Liver (tissue), 9 donors: Measurements from ENCODE around the gene CXCR6. TPM values are rescaled to one million over a fixed set of nuclear protein-coding genes. Genes with fewer than 3 reads are reported as not detected.

ENCODE experiments used
- DNase-seq: peaks from one replicate; pipeline ENCODE4 v3.0.0-alpha.2; 2017; ENCODE audit warnings: low spot score
- H3K27ac ChIP-seq, 2 donors: one replicate each; pipeline ENCODE4 v1.7.0; 2013; ENCODE audit warnings: inconsistent platforms in 2 of 2, low read length in 2 of 2, control low read depth in 1 of 2, low read depth in 1 of 2, mild to moderate bottlenecking in 1 of 2
- H3K27me3 ChIP-seq, 4 donors: one replicate each; pipeline versions ENCODE4 v1.6.1 to v1.7.0; 2013; ENCODE audit warnings: low read length in 3 of 4, inconsistent platforms in 1 of 4, mild to moderate bottlenecking in 1 of 4, moderate library complexity in 1 of 4; ENCODE audit not compliant: control insufficient read depth in 4 of 4, insufficient read depth in 4 of 4
- H3K36me3 ChIP-seq, 4 donors: one replicate each; pipeline versions ENCODE4 v1.6.1 to v1.7.0; 2013; ENCODE audit warnings: low read length in 3 of 4, mild to moderate bottlenecking in 3 of 4, low read depth in 1 of 4, moderate library complexity in 1 of 4; ENCODE audit not compliant: control insufficient read depth in 4 of 4, insufficient read depth in 3 of 4
- H3K4me1 ChIP-seq, 4 donors: one replicate each; pipeline versions ENCODE4 v1.6.1 to v1.7.0; 2013; ENCODE audit warnings: low read length in 3 of 4, mild to moderate bottlenecking in 3 of 4, moderate library complexity in 1 of 4; ENCODE audit not compliant: control insufficient read depth in 4 of 4, insufficient read depth in 4 of 4
- H3K4me3 ChIP-seq, 3 donors: one replicate each; pipeline versions ENCODE4 v1.6.1 to v1.7.0; 2013; ENCODE audit warnings: low read length in 3 of 3, control low read depth in 1 of 3, low read depth in 1 of 3, mild to moderate bottlenecking in 1 of 3
- H3K9ac ChIP-seq, 2 donors: one replicate each; pipeline ENCODE4 v1.7.0; 2013; ENCODE audit warnings: low read length in 2 of 2, mild to moderate bottlenecking in 2 of 2, moderate library complexity in 2 of 2, control low read depth in 1 of 2, low read depth in 1 of 2
- H3K9me3 ChIP-seq, 4 donors: one replicate each; pipeline versions ENCODE4 v1.6.1 to v1.7.0; 2013; ENCODE audit warnings: low read length in 3 of 4; ENCODE audit not compliant: control insufficient read depth in 4 of 4
- ATF3 ChIP-seq: IDR thresholded peaks from 2 replicates; pipeline ENCODE4 v1.6.1; 2016; ENCODE audit warnings: antibody characterized with exemption
- CTCF ChIP-seq: fragments of 150-350 bp; IDR thresholded peaks from 2 replicates; pipeline ENCODE4 v1.5.1; 2017; ENCODE audit warnings: improper control_type of control experiment, low read depth, low read length; ENCODE audit not compliant: missing input control
- EGR1 ChIP-seq, 2 donors: IDR thresholded peaks; 2 replicates each; pipeline ENCODE4 v1.6.1; 2016 to 2018; ENCODE audit warnings: antibody characterized with exemption in 2 of 2, low read depth in 2 of 2
- FOXA1 ChIP-seq: IDR thresholded peaks from 2 replicates; pipeline ENCODE4 v1.6.1; 2016; ENCODE audit warnings: antibody characterized with exemption
- FOXA2 ChIP-seq: IDR thresholded peaks from 2 replicates; pipeline ENCODE4 v1.6.1; 2016; ENCODE audit warnings: antibody characterized with exemption
- GABPA ChIP-seq, 2 donors: IDR thresholded peaks in 1 of 2; conservative IDR thresholded peaks in 1 of 2; 2 replicates each; pipeline ENCODE4 v1.6.1; 2016; ENCODE audit warnings: antibody characterized with exemption in 2 of 2, mild to moderate bottlenecking in 1 of 2, moderate library complexity in 1 of 2
- HNF4A ChIP-seq, 2 donors: conservative IDR thresholded peaks; 2 replicates each; pipeline ENCODE4 v1.6.1; 2016; ENCODE audit warnings: antibody characterized with exemption in 2 of 2, mild to moderate bottlenecking in 2 of 2
- HNF4G ChIP-seq: IDR thresholded peaks from 2 replicates; pipeline ENCODE4 v1.6.1; 2016; ENCODE audit warnings: antibody characterized with exemption
- JUND ChIP-seq, 2 donors: IDR thresholded peaks; 2 replicates each; pipeline ENCODE4 v1.6.1; 2016; ENCODE audit warnings: antibody characterized with exemption in 2 of 2
- MAX ChIP-seq: IDR thresholded peaks from 2 replicates; pipeline ENCODE4 v1.6.1; 2016; ENCODE audit warnings: antibody characterized with exemption
- NR2F2 ChIP-seq: IDR thresholded peaks from 2 replicates; pipeline ENCODE4 v1.6.1; 2016; ENCODE audit warnings: antibody characterized with exemption
- RAD21 ChIP-seq, 2 donors: IDR thresholded peaks; 2 replicates each; pipeline ENCODE4 v1.6.1; 2016; ENCODE audit warnings: antibody characterized with exemption in 2 of 2, mild to moderate bottlenecking in 2 of 2
- RXRA ChIP-seq, 2 donors: IDR thresholded peaks; 2 replicates each; pipeline ENCODE4 v1.6.1; 2017 to 2018; ENCODE audit warnings: antibody characterized with exemption in 2 of 2, mild to moderate bottlenecking in 1 of 2
- SP1 ChIP-seq: IDR thresholded peaks from 2 replicates; pipeline ENCODE4 v1.6.1; 2018; ENCODE audit warnings: antibody characterized with exemption, mild to moderate bottlenecking
- TAF1 ChIP-seq: conservative IDR thresholded peaks from 2 replicates; pipeline ENCODE4 v1.6.1; 2016; ENCODE audit warnings: antibody characterized with exemption, mild to moderate bottlenecking
- YY1 ChIP-seq: IDR thresholded peaks from 2 replicates; pipeline ENCODE4 v1.6.1; 2016; ENCODE audit warnings: antibody characterized with exemption, mild to moderate bottlenecking
- ZBTB33 ChIP-seq: IDR thresholded peaks from 2 replicates; pipeline ENCODE4 v1.6.1; 2016; ENCODE audit warnings: antibody characterized with exemption
- WGBS: extraction: QIAGEN DNeasy Blood & Tissue Kit; methylation state at CpG from one replicate; pipeline ENCODE4 v1.1.7; 2013; 5-methylcytosine and 5-hydroxymethylcytosine counted together
- polyA plus RNA-seq, 2 donors: library from polyadenylated mRNA; stranded (reverse) in 1 of 2; unstranded in 1 of 2; fragments of 200-250 nt in 1 of 2; fragments of >200 nt in 1 of 2; fragmentation: Nextera tagmentation in 1 of 2; extraction: Ambion mirVana in 1 of 2; gene quantifications; one replicate each; pipeline versions ENCODE4 v1.2.1 to v1.2.3, GENCODE V29; 2013 to 2015
- total RNA-seq, 2 donors: library from RNA; depleted of rRNA; stranded (reverse); fragments of >200 nt; gene quantifications; one replicate each; pipeline ENCODE4 v1.2.3, GENCODE V29; 2014
- TF ChIP-seq, protein P1 (sequence below): IDR thresholded peaks from 2 replicates; pipeline ENCODE4 v1.6.1; 2016; ENCODE audit warnings: antibody characterized with exemption, mild to moderate bottlenecking
- donor health status: healthy.
- donor health status: healthy.
- donor health status: healthy.
- donor health status: healthy.
- donor health status: healthy.

CXCR6 gene
- total and polyA plus RNA-seq, 4 donors: 0.60 to 2.9 (median 0.96) TPM

DNA sequence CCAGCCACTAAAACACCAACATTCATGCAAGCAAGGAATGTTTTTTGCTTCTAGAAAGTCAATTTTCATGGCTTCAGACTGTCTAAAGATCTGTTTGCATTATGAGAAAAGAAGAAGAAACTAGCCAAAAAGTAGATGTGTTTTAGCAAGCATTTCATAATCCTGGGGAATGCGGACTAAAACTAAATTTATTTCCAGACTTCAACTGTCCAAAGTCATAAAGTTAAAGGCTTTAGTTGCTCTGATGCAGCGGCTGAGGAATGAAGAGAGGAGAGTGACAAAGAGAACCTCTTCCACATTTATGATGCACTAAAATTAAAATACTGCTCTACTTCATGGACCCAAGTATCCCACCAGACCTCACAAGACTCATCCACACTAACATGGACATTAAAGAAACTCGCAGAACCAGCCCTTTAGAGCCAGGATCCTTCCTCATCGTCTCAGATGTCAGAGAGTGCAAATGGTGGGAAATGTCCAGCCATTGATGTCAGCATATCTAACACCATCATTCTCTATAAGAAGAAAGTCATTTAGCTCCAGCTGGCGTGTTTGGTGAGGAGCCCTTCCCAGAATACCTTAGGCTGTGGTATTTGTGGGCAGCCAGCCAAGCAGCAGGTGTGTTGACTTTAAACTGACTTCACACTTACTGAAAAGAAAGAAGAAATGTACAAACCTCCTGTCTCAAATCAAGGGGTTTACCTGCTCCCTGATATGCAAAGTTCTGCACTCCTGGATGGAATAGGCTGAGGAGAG lies 34.9 kb downstream of the CXCR6 start (continued):
- no peak for TF ChIP-seq CTCF
- TF ChIP-seq TAF1: no peak
- TF ChIP-seq HNF4A (conservative IDR thresholded peaks at IDR 0.05): no peak
- TF ChIP-seq RAD21 (IDR thresholded peaks at IDR 0.05): no peak
- TF ChIP-seq GABPA (IDR thresholded peaks at IDR 0.05 in 1 of 2, conservative IDR thresholded peaks at IDR 0.05 in 1 of 2): no peak
- TF ChIP-seq EGR1 (IDR thresholded peaks at IDR 0.05; ENCODE audit: low read depth in 2 of 2): no peak
- TF ChIP-seq MAX: no peak
- no peak for TF ChIP-seq JUND (IDR thresholded peaks at IDR 0.05)
- TF ChIP-seq HNF4G: no peak
- TF ChIP-seq FOXA2: no peak
- TF ChIP-seq RXRA (IDR thresholded peaks at IDR 0.05): no peak

DNA sequence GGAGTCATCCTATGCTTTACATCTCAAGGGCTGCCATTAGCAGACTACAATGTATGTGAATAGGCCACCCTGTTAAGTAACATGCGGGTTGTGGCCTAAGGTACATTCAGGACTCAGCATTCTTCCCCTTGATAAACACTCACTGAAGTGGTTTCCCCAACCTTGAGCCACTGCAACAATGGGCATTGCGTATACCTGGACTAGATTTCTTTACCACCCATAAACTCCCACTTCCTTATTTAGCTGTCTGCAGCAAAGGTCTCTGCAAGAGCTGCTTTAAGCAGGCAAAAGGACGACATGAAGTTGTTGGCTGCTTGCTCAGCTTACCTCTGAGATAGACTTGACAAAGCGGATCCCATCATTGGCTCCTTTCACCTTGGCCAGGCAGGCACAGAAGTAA lies 36.1 kb downstream of the CXCR6 start:
- no peaks in the 10 kb centered on the region for H3K9me3 ChIP-seq
- TF ChIP-seq FOXA2 (no peak), ZBTB33 (no peak), RAD21 (IDR thresholded peaks at IDR 0.05) (no peak), NR2F2 (no peak), TAF1 (no peak), HNF4G (no peak), GABPA (IDR thresholded peaks at IDR 0.05 in 1 of 2, conservative IDR thresholded peaks at IDR 0.05 in 1 of 2) (no peak), YY1 (no peak), MAX (no peak), CTCF (no peak), EGR1 (IDR thresholded peaks at IDR 0.05; ENCODE audit: low read depth in 2 of 2) (no peak), ATF3 (no peak), JUND (IDR thresholded peaks at IDR 0.05) (no peak), RXRA (IDR thresholded peaks at IDR 0.05) (no peak), FOXA1 (no peak), HNF4A (conservative IDR thresholded peaks at IDR 0.05) (no peak), SP1 (no peak)
- TF ChIP-seq, protein P1, sequence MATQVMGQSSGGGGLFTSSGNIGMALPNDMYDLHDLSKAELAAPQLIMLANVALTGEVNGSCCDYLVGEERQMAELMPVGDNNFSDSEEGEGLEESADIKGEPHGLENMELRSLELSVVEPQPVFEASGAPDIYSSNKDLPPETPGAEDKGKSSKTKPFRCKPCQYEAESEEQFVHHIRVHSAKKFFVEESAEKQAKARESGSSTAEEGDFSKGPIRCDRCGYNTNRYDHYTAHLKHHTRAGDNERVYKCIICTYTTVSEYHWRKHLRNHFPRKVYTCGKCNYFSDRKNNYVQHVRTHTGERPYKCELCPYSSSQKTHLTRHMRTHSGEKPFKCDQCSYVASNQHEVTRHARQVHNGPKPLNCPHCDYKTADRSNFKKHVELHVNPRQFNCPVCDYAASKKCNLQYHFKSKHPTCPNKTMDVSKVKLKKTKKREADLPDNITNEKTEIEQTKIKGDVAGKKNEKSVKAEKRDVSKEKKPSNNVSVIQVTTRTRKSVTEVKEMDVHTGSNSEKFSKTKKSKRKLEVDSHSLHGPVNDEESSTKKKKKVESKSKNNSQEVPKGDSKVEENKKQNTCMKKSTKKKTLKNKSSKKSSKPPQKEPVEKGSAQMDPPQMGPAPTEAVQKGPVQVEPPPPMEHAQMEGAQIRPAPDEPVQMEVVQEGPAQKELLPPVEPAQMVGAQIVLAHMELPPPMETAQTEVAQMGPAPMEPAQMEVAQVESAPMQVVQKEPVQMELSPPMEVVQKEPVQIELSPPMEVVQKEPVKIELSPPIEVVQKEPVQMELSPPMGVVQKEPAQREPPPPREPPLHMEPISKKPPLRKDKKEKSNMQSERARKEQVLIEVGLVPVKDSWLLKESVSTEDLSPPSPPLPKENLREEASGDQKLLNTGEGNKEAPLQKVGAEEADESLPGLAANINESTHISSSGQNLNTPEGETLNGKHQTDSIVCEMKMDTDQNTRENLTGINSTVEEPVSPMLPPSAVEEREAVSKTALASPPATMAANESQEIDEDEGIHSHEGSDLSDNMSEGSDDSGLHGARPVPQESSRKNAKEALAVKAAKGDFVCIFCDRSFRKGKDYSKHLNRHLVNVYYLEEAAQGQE: no peak
- H3K36me3 ChIP-seq: peaks cover 2 to 78% (median 46%) of the 10 kb centered on the region in 4 donors
- H3K27ac ChIP-seq: no peak overlapping the region
- no peak overlapping the region for H3K9ac ChIP-seq
- H3K27me3 ChIP-seq: no peaks in the 10 kb centered on the region
- WGBS: 87% methylated on average over 4 of the region's 4 CpGs
- H3K4me3 ChIP-seq: no peak overlapping the region
- peaks cover 0 to 3% (median 0%) of the 10 kb centered on the region in 4 donors for H3K4me1 ChIP-seq
- DNase-seq: no peak
